COLO668 (cell line): ENCODE results near the gene PAGE2B.
"Not testable (repeated sequence)": the region's sequence is repeated elsewhere in the genome, so short reads cannot be mapped to it uniquely, and the experiment has no call there.

Experiments
- DNase-seq: peaks from one replicate; lab custom pipeline; 2025; ENCODE audit not compliant: unreplicated experiment; lab: John Stamatoyannopoulos, UW

The PAGE2B gene, protein sequence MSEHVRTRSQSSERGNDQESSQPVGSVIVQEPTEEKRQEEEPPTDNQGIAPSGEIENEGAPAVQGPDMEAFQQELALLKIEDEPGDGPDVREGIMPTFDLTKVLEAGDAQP

DNA sequence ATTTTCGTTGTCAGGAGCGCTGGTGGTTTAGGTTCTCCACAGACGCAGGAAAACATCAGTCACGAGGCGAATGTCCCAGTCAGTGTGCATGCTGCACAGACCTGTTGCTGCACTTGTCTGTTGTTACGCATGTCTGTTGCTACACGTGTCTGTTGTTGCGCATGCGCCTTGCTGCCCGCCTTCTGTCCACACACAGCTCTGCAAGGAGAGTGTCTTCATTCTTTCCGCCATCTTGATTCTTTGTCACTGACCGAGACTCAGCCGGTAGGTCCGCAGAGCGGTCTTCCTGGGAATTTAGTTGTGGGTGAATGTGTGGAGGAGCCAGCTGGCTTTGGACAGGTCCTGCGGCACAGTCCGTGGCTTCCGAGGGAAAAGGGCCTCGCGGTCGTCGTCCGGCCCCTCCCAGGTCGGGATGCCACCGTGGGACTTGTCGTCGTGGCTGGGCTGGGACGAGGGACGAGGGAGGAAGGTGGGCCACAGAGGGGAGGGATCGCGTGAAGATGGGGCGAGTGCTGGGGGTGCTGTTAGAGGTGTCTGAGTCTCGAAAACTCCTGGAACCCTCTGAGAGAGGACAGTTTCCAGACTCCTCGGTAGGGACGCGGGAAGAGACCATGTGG, at the start of gene PAGE2B:
PAGE2B (plus strand) TSS at position 180 of the 617 bp plus-strand sequence. CDS start 1,012 bp downstream, outside the sequence.
- DNase-seq: no peak

DNA sequence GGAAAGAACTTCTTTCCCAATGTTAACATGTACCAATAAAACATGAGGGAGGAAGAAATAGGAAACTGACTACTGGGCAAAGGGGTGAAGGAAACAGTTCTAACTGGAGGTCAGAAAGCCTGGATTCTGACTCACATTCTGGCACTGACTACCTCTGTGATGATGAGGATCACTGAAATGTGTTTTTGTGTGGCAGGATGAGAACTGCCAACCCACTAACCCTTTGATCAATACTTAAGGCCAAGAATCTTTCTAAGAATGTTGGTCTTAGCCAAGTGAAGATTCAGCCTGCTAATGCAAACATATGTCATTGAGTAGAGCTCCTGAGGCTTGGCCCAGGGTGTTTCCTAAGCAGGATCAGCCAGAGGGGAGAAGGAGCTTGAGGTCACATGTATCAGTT, 48.7 kb upstream of the PAGE2B start:
- no peak for DNase-seq

GRCh38 chrX:55026840-55027239, 48.0 kb upstream of the PAGE2B start:
- DNase-seq: no peak

GRCh38 chrX:55028040-55028439, 46.8 kb upstream of the PAGE2B start:
- DNase-seq: no peak

- no peak for DNase-seq
These were observed 46.2 kb upstream of the PAGE2B start for GRCh38 chrX:55028611-55029010.

GRCh38 chrX:55029291-55029690, 45.5 kb upstream of the PAGE2B start:
- no peak for DNase-seq

GRCh38 chrX:55030271-55031205, 44.3 kb upstream of the PAGE2B start, which contains the start of gene ALAS2:
TSS of gene ALAS2 (minus strand) at chrX:55030977. CDS start at chrX:55026000, 4,977 bp downstream.
- DNase-seq: no peak

- no peak for DNase-seq
These were observed 41.4 kb upstream of the PAGE2B start for GRCh38 chrX:55033429-55033828.

DNA sequence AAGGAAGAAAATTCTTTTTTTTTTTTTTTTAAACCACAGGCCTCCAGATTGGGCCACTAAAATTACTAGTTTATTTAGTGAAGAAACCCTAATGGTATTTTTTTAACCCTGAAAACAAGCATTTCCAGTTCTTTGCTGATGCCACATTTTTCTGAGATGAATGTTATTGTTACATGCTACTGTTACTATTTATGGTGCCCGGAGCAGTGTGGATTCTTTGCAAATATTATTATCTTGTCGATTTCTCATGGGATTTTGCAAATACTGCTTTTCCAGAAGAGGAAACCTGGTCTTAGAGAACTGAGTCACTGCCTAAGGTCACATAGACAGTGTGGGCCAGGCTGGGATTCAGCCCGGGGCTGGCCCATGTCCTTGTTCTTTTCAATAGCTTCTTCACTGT, 35.4 kb upstream of the PAGE2B start:
- DNase-seq: no peak

DNA sequence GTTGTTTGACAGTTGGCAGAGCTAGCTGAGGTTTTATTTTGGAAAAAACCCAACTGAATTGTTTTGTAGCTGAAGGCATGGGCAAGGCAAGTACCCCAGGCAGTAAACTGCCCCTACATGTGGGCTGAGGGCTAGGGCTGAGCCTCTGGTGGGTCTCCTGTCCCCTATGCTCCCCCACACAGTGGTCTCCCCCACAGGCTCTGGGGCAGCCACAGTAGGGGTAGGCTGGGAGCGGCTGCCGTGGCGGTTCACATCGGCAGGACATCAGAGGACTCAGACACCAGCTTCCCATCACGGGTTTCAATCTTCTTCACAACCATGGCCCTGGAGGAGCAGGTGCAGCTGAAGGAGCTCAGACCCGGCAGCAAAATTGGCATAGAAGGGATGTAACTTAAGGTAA, 33.3 kb upstream of the PAGE2B start:
- no peak for DNase-seq

DNA sequence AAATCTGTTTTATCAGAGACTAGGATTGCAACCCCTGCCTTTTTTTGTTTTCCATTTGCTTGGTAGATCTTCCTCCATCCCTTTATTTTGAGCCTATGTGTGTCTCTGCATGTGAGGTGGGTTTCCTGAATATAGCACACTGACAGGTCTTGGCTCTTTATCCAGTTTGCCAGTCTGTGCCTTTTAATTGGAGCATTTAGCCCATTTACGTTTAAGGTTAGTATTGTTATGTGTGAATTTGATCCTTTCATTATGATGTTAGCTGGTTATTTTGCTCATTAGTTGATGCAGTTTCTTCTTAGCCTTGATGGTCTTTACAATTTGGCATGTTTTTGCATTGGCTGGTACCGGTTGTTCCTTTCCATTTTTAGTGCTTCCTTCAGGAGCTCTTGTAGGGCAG, 24.2 kb upstream of the PAGE2B start:
- DNase-seq: not testable (repeated sequence)

DNA sequence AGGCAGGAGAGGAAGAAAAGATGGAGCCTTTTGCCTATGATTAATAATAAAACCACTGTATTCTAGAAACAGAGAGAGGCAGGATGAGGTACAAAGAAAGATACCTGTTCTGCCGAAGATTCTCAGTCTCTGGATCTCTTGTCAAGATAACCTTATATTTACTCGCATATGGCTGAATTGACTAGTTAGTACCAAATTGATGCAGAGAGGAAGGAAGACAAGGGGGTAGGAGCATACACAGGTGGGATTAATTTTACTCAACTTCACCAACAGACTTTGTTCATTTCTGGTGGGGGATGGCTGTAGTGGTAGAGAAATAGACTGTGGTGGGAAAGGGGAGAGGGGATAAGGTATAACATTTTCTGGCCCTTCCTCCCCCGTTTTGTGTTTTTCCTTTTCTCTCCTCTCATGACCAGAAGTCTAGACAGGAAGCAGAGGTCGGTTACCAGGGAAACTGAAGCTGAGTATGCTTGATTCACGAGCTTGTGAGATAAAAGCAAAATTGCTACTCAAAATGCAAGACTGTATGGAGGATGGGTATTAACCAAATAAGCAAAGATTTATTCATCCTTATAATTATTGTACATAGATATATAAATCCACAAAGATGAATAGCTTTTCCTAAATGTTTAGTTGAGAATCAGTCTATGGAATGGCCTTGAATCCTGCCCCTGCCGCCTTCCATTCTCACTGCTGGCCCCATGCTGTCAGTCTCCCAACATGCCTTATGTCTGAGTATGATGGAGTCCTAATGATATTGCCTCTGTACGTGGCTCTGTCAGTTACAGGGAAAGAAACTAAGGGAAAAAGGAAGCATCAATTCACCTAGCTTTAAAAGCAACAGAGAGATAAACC, 17.8 kb upstream of the PAGE2B start:
- DNase-seq: no peak

DNA sequence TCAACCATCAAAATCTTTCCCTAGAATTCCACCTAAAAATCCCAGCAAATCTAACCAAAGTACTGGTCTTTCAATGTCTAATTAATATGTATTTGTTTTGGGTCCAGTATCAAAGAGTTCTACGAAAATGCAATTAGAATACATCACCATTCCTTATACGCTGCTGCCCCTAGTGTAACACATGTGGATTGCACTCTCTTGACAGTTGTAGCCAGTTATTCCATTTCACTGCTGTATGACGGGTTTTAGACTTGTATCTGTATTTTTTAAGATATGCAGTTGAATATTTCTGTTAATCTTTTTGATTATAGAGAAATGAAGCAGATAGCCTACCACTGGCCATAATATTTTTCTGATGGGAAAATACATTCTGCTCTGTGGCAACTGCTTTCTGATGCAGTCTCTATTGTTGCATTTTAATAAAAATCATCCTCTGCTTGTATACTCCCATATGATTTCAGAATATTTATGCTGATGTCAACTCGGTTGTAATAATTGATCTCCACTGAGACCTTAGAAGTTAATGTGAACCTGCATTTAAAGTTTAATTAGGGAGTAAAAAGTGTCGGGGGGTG, 17.1 kb upstream of the PAGE2B start:
- DNase-seq: peak; percentile 1

DNA sequence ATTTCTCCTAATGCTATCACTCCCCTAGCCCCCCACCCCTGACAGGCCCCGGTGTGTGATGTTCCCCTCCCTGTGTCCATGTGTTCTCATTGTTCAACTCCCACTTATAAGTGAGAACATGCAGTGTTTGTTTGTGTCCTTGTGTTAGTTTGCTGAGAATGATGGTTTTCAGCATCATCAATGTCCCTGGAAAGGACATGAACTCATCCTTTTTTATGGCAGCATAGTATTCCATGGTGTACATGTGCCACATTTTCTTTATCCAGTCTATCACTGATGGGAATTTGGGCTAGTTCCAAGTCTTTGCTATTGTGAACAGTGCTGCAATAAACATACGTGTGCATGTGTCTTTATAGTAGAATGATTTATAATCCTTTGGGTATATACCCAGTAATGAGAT, 7.7 kb upstream of the PAGE2B start:
- DNase-seq: not testable (repeated sequence)

- no peak for DNase-seq
These were observed 2.5 kb upstream of the PAGE2B start for GRCh38 chrX:55072286-55072685.

- no peak for DNase-seq
These were observed 14.1 kb downstream of the PAGE2B start, which contains the start of gene PAGE2 for GRCh38 chrX:55088795-55089489. TSS of gene PAGE2 (plus strand) at chrX:55089018. CDS start at chrX:55090021, 1,003 bp downstream.

DNA sequence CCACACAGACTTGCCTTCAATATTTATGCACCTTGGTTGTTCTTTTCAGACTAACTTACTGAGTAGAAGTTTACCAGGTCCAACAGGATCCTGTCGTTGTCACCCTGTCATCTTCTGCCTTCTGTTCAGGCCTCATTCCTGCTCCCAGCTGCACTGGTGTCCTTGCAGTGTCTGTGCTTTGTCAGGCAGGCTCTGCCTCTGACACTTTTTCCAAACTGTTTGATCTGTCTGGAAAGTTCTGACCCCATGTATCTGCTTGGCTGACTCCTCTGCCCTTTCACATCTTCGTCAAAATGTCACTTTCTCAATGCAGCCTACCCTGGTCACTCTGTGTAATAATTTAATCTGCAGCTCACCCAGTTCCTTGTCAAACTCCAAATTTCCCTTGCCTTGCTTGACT, 23.9 kb downstream of the PAGE2B start:
- no peak for DNase-seq

DNA sequence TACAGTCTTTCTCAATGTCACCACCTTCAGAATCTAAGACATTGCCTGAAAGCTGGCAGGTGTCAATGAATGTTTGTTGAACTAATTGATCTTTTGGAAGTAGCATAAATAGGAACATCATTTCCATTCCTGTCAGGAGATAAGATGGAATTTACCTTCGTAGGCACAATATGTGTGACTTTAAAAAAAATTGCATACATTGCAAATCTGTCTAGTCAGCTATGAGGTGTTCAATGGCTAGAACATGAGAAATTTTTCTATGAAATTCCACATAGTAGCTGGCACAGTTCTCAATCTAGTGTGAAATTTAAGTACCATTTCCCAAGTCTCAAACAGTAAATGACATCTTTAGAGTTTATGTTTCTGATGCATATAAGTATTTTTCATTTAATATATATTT, 24.3 kb downstream of the PAGE2B start:
- DNase-seq: no peak

GRCh38 chrX:55102754-55103153, 27.9 kb downstream of the PAGE2B start:
- no peak for DNase-seq

DNA sequence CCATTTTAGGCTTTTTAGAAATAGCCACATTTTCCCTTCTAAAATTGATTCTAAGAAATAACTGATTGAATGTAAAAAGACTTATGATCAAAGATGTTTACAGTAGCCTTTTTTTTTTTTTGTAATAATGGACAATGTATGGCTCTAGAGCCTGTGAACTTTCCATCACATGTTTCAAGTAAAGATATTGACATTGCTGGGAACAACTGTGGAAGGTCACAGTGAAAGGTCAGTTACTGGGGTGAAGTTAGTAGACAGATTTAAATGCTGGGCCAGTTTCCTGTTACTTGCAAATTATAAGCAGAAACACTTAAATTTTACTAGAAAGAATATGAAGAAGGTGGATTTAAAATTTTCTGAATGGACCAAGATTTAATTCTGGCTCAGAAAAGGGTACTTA, 32.4 kb downstream of the PAGE2B start:
- DNase-seq: no peak
